ENCODE data around the gene KAZN.

KAZN gene

GRCh38 chr1:14913482-14914177 is 315.1 kb downstream of the KAZN start:
- DNase-seq (ENCODE audit: low read depth): no peak

- DNase-seq (ENCODE audit: low read depth): no peak
Measured at GRCh38 chr1:14914351-14914988, 316.0 kb downstream of the KAZN start.

GRCh38 chr1:14915356-14916054 is 317.0 kb downstream of the KAZN start:
- DNase-seq (ENCODE audit: low read depth): no peak

GRCh38 chr1:14919289-14919688 is 320.8 kb downstream of the KAZN start:
- DNase-seq (ENCODE audit: low read depth): no peak

- DNase-seq (ENCODE audit: low read depth): no peak
Measured at GRCh38 chr1:14919751-14920150, 321.3 kb downstream of the KAZN start.

GRCh38 chr1:14921057-14921456 is 322.6 kb downstream of the KAZN start:
- DNase-seq (ENCODE audit: low read depth): peak; percentile 52

- no peak for DNase-seq (ENCODE audit: low read depth)
Measured at GRCh38 chr1:14922942-14923726, 324.6 kb downstream of the KAZN start.

GRCh38 chr1:14923727-14924452 is 325.4 kb downstream of the KAZN start:
- DNase-seq (ENCODE audit: low read depth): peak; percentile 67

- peak; percentile 38 for DNase-seq (ENCODE audit: low read depth)
Measured at GRCh38 chr1:14924455-14925331, 326.2 kb downstream of the KAZN start.

GRCh38 chr1:14925336-14926136 is 327.1 kb downstream of the KAZN start:
- no peak for DNase-seq (ENCODE audit: low read depth)

DNA sequence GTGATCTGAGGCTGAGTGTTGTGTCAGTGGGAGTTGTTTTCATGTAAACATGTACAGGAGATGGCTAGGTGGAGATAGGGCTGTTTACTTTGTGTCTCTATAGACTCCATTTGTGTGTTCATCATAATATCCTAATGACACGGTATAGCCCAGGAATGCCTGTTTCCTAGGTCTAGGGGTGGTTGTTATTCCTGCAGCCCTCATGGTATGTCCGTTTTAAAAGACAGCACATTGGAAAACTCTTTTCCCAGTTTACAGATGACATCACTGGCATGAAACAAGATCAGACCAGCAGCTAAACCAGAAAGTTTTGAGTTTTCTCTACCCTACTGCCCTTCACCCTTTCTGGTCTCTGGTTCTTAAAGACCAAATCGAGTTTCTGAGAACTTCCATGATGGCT is 327.7 kb downstream of the KAZN start:
- DNase-seq (ENCODE audit: low read depth): no peak

DNA sequence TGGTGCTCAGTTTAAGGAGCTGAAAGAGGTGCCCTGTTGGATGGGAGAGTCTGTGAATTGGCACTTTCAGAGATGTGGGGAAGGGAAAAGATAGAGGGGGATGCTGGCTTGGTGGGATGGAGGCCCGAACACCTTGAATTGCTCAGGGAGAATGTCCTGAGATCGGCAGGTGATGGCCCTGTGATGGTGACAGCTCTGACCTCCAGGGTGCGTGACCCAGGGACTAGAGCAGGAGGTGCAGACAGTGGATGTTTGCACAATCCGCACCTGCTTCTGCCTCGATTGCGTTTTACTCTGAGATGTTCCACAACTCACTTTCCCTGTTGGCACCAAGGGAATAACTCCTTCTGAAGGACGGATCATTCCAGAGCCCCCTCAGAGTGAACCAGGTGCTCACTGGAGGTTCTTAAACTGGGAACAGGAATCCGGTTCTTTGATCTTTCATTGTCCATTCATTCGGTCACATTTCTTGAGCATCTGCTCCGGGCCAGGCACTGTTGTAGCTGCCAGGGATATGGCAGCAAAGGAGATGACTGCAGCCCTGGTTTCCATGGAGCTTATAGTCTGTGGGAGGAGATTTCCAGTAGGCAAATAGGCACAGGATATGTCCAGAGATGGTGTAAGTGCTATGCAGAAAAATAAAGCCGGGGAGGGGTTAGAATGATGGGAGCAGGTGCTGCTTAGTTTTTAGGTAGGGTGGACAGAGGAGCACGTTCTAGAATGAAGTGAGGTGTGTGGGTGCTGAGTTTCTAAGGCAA is 328.5 kb downstream of the KAZN start:
- DNase-seq (ENCODE audit: low read depth): no peak

DNA sequence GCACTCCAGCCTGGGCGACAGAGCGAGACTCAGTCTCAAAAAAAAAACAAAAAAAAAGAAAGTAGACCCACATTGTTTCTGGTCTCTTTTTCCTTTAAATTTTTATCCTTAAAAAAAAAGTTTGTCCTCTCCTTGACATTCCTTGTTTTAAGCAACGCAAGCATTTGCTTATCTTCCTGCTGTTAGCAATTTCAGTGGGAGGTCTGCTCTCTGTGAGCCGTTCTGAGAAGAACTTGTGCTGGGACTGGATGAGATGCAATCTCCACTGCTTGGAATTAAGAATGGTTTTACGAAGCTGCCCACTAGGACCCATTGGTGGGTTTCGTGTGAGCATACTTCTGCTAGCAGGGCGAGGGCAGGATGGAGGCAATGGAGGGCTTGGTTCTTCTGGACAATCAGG is 329.9 kb downstream of the KAZN start:
- no peak for DNase-seq (ENCODE audit: low read depth)

DNA sequence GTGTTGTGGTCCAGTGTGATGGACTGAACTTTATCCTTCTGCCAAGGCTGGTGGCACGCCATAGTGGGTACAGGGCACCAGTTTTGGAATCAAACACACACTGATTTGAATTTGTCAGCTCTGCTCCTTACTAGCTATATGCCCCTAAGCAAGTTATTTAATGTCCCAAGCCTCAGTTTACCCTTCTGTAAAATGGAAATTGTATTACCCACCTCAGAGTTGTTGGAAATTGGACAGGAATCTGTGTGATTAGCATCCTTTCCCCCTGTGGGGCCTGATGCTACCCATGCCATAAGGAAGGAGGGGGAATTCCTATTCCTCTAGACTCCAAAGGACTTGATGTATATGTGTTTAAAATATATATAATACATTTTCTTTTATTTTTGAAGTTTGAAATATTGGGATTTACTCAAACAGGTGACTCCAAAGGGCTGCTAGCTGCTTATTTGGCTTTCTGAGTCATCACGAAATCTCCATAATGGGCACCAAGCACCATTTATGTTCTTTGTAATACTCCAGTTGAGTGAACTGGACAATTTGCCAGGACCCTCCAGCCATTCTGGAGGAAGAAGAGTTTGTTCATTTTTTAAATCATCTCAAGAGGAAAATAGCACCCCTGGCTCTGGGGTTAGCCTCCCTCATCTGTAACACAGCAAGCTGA is 330.5 kb downstream of the KAZN start:
- no peak for DNase-seq (ENCODE audit: low read depth)

DNA sequence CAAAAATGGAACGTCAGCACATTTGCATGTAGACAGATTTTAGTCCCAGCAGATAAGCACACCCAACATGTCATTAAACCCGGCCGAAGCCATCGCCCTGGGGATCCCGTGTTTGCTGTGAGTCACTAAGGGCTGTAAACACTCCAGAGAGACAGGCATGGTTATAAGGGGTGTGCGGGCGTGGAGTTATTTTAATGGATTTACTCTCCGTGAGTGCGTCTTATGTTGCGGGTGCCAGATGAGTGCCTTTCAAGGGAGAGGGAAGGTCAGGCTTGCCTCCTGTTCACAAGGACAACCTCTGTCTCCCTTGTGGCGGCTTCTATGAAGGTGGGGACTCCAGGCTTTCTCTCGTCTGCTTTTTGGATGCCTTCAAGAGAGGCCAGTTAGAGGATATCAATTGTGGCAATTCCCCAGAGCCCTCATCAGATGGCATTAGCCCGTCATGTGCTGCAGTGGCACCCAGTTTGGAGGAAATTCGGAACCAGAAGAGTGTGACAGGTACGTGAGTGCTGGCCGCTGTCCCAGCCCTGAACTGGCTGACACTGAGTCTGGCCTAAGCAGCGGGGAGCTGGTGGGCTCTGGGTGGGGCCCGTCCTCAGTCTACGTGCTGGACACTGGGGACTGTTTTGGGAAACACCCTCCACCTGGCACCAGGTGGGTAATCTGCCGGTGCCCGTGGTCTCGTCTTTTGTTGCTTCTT is 331.2 kb downstream of the KAZN start:
- DNase-seq (ENCODE audit: low read depth): no peak

GRCh38 chr1:14930247-14930965 is 331.9 kb downstream of the KAZN start:
- no peak for DNase-seq (ENCODE audit: low read depth)

GRCh38 chr1:14932034-14932638 is 333.7 kb downstream of the KAZN start:
- DNase-seq (ENCODE audit: low read depth): no peak

Measured in fibroblast of gingiva (primary cell).